Nephron (organoid): Measurements from ENCODE around the gene MAGI1.

Experiments
- H3K27ac Mint-ChIP-seq, 3 experiments: 2 replicates each; pipeline ENCODE4 v1.8.0; 2020; ENCODE audit warnings: mixed read lengths in 3 of 3, mild to moderate bottlenecking in 2 of 3, moderate library complexity in 1 of 3
- H3K27me3 Mint-ChIP-seq: 2 replicates; pipeline ENCODE4 v1.8.0; 2021; ENCODE audit warnings: low read depth, mild to moderate bottlenecking, moderate library complexity, mixed read lengths
- H3K36me3 Mint-ChIP-seq: 2 replicates; pipeline ENCODE4 v1.8.0; 2020; ENCODE audit warnings: low read depth, mixed read lengths
- H3K4me1 Mint-ChIP-seq: 2 replicates; pipeline ENCODE4 v1.8.0; 2020; ENCODE audit warnings: mixed read lengths
- H3K4me3 Mint-ChIP-seq, 3 experiments: 2 replicates each; pipeline ENCODE4 v1.8.0; 2020; ENCODE audit warnings: mild to moderate bottlenecking in 3 of 3, mixed read lengths in 3 of 3, moderate library complexity in 2 of 3
- H3K9me3 Mint-ChIP-seq: 2 replicates; pipeline ENCODE4 v1.8.0; 2020; ENCODE audit warnings: mixed read lengths
- CTCF ChIP-seq, 3 experiments: fragments of 200-600 bp; sonication (generic); IDR thresholded peaks; one replicate each; pipeline ENCODE4 v1.5.0; 2021; ENCODE audit warnings: antibody characterized with exemption in 3 of 3; ENCODE audit not compliant: unreplicated experiment in 3 of 3

Gene MAGI1

GRCh38 chr3:65625305-65625704, 413.4 kb downstream of the MAGI1 start:
- Mint-ChIP-seq H3K4me3 (no peak overlapping the region), H3K9me3 (no peaks in the 10 kb centered on the region), H3K27ac (peak overlapping the region in 1 of 3 experiments; percentile 18), H3K36me3 (no peaks in the 10 kb centered on the region), H3K27me3 (no peaks in the 10 kb centered on the region), H3K4me1 (peaks cover 25% of the 10 kb centered on the region)
- no peak for TF ChIP-seq CTCF (IDR thresholded peaks at IDR 0.05; ENCODE audit: unreplicated experiment in 3 of 3)

- H3K27ac Mint-ChIP-seq, result no peak overlapping the region
These were observed 415.4 kb downstream of the MAGI1 start for GRCh38 chr3:65623362-65623761.

DNA sequence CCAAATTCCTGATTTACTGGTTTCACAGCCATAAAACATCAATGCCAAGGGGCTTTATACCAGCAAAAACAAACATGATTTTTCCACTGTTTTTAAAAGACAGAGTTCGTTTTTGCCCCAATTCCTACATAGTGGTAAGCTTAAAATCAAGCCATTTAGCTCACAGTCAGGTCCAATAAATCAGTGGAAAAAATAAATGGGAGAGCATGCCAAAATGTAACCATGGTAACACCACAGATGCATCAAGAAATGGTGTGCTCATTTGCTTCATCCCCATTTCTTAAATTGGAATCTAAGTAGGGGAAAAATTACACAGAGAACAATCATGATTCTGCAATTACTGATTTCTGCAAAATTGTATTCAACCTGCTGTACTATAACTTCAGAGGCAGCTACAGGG, 418.8 kb downstream of the MAGI1 start:
- H3K27me3 Mint-ChIP-seq, result no peaks in the 10 kb centered on the region

More at GRCh38 chr3:65623362-65623761, 415.4 kb downstream of the MAGI1 start:
- Mint-ChIP-seq H3K4me1 (peaks cover 37% of the 10 kb centered on the region), H3K4me3 (no peak overlapping the region), H3K27me3 (no peaks in the 10 kb centered on the region), H3K9me3 (no peaks in the 10 kb centered on the region), H3K36me3 (no peaks in the 10 kb centered on the region)
- TF ChIP-seq CTCF (IDR thresholded peaks at IDR 0.05; ENCODE audit: unreplicated experiment in 3 of 3), result no peak

DNA sequence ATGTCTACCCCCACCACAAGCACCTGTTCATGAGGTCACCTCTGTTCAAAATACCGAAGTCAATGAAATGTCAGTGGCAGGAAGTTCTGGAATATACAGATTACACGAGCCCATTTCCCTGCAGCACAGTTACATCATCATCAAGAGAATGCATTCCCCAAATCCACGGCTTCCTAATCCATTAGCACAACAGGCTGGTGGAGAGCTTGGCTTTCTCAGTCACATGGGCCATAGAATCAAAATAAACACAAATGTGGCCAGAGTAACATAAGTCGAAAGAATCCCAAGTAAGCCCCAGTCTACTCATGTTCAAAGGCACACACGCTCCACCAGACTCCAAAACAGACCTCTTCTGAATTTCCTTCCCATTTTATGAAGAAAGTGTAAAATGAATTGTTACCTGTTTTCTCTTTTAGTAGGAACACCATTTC, 419.3 kb downstream of the MAGI1 start:
- H3K36me3 Mint-ChIP-seq, result no peaks in the 10 kb centered on the region
- H3K27me3 Mint-ChIP-seq, result no peaks in the 10 kb centered on the region
- TF ChIP-seq CTCF (IDR thresholded peaks at IDR 0.05; ENCODE audit: unreplicated experiment in 3 of 3), result no peak
- H3K27ac Mint-ChIP-seq, result peak overlapping the region in 1 of 3 experiments; percentile 47
- H3K4me3 Mint-ChIP-seq, result no peak overlapping the region
- H3K4me1 Mint-ChIP-seq, result peaks cover 35% of the 10 kb centered on the region
- H3K9me3 Mint-ChIP-seq, result no peaks in the 10 kb centered on the region

More for the DNA sequence above, 418.8 kb downstream of the MAGI1 start:
- H3K4me1 Mint-ChIP-seq, result peaks cover 35% of the 10 kb centered on the region
- H3K9me3 Mint-ChIP-seq, result no peaks in the 10 kb centered on the region
- peak overlapping the region in 1 of 3 experiments; percentile 47 for H3K27ac Mint-ChIP-seq
- H3K36me3 Mint-ChIP-seq, result no peaks in the 10 kb centered on the region
- TF ChIP-seq CTCF (IDR thresholded peaks at IDR 0.05; ENCODE audit: unreplicated experiment in 3 of 3), result no peak
- H3K4me3 Mint-ChIP-seq, result no peak overlapping the region

DNA sequence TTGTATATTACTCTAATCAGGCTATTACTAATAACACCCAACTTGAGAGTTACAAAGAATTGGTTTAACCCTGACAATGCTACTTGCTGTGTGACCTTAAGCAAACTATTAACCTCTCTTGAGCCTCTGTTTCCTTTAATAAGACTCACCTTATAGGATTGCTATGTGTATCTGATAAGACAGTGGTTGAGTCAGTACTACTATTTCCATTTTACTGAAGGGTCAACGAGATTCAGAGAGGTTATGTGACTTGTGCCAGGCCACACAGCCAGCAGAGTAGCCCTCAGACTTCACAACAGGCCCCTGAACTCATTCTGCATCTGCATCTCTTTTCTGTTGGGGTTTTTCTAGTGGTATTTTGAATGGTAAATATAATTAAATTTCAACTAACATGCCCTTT, 420.1 kb downstream of the MAGI1 start:
- H3K27ac Mint-ChIP-seq, result no peak overlapping the region
- no peaks in the 10 kb centered on the region for H3K9me3 Mint-ChIP-seq
- TF ChIP-seq CTCF (IDR thresholded peaks at IDR 0.05; ENCODE audit: unreplicated experiment in 3 of 3), result no peak
- H3K27me3 Mint-ChIP-seq, result no peaks in the 10 kb centered on the region
- H3K4me3 Mint-ChIP-seq, result no peak overlapping the region
- no peaks in the 10 kb centered on the region for H3K36me3 Mint-ChIP-seq
- peaks cover 32% of the 10 kb centered on the region for H3K4me1 Mint-ChIP-seq

- Mint-ChIP-seq H3K4me1 (peaks cover 29% of the 10 kb centered on the region), H3K9me3 (no peaks in the 10 kb centered on the region), H3K27ac (peak overlapping the region in 1 of 3 experiments; percentile 21), H3K36me3 (no peaks in the 10 kb centered on the region), H3K4me3 (no peak overlapping the region), H3K27me3 (no peaks in the 10 kb centered on the region)
- TF ChIP-seq CTCF (IDR thresholded peaks at IDR 0.05; ENCODE audit: unreplicated experiment in 3 of 3), result no peak
These were observed 420.9 kb downstream of the MAGI1 start for GRCh38 chr3:65617787-65618186.
